Superior temporal gyrus (tissue), 1 donor: ENCODE data around the gene MOV10L1.
A peak's percentile ranks its signal among the peaks of the same experiment; 100 is the strongest.
"Not testable (repeated sequence)": the region's sequence is repeated elsewhere in the genome, so short reads cannot be mapped to it uniquely, and the experiment has no call there.

Experiments used
- DNase-seq: peaks from one replicate; pipeline ENCODE4 v3.0.0-alpha.2; 2016; ENCODE audit errors: extremely low spot score

MOV10L1 gene

DNA sequence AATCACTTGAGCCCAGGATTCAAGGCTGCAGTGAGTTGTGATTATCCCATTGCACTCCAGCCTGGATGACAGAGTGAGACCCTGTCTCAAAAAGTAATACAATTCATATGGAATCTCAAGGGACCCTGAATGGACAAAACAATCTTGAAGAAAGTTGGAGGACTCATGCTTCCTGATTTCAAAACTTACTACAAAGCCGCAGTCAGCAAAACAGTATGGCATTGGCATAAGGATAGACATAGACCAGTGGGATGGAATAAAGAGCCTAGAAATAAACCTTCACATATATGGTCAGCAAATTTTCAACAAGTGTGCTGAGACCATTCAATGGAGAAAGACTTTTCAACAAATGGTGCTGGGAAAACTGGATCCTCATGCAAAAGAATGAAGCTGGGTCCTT, 113.5 kb downstream of the MOV10L1 start:
- no peak for DNase-seq

- no peak for DNase-seq
These were observed 114.8 kb downstream of the MOV10L1 start for GRCh38 chr22:50204571-50204970.

- not testable (repeated sequence) for DNase-seq
These were observed 115.2 kb downstream of the MOV10L1 start for GRCh38 chr22:50204998-50205397.

DNA sequence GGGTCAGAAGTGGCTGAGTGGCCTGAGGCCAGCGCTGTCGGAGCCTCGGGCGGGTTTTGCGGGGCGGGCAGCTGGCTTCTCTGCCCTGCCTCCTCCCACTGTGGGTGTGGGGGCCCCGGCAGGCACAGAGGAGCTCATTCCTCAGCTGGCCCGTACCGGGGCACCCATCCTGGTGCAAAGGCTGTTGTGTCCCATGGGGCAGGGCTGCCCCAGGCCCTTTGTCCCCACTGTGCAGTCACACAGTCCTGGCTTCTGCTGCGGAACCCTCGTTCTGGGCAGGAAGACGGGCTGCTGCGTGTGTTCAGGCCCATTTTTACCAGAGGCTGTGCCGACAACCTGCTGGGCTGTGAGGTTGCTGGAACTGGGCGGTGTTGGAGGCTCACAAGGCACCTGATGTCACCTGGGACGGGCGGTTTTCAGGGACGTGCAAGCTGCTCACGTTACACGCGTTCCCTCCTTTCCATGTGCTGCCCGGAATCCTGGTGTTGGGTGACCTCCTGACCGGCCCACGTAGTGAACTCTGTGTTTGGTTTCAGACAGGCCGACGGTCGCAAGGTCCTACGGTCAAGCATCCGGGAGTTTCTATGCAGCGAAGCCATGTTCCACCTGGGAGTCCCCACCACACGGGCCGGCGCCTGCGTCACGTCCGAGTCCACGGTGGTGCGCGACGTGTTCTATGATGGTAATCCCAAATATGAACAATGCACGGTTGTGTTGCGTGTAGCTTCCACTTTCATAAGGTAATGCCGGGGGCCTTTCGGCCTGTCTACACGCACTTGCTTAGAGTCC, 116.2 kb downstream of the MOV10L1 start:
- DNase-seq = no peak

- DNase-seq = no peak
These were observed 116.8 kb downstream of the MOV10L1 start for GRCh38 chr22:50206599-50206998.

- DNase-seq = no peak
These were observed 117.8 kb downstream of the MOV10L1 start for GRCh38 chr22:50207383-50208140.

- no peak for DNase-seq
These were observed 118.7 kb downstream of the MOV10L1 start for GRCh38 chr22:50208430-50208938.

DNA sequence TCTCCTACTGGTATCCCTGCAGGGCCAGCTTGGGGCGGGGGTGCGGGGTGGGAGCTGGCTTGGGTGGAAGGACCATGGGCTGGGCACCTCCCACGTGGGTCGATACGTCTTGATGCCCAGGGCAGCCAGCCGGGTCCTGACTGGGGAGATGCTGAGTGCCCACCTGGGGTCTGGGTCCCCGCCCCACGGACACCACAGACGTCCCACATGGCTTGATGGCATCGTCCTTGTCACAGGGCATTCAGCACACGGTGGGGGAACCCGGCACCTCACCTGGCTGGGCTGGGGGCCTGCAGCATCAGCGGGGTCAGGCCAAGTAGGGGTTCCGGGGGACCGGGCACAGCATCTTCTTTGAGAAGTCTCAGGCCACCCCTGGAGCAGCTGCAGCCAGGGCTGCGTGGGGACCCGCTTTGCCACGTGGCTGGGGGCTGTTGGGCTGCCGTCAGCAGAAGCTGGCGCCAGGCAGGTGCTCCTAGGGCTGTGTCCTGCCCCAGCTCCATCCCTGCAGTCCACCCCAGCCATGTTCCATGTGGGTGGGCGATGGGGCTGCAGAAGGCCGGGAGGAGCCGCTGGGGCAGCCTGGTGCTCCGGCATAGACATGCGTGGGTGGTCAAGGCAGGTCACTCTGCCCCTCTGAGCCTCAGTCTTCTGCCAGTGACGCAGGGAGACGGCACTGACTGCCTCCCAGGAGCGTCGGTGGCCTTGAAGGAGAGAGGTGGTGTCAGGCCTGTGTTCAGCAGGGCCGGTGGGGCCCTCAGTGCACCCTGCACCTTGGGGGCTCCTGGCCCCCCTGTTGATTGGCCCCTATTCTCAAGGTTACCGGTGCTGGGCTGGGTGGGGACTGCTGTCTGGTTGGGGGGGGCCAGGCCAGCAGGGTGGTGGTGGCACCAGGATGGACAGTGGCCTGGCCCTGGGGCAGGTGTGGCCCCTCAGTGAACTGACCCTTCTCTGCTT, 119.4 kb downstream of the MOV10L1 start:
- no peak for DNase-seq

DNA sequence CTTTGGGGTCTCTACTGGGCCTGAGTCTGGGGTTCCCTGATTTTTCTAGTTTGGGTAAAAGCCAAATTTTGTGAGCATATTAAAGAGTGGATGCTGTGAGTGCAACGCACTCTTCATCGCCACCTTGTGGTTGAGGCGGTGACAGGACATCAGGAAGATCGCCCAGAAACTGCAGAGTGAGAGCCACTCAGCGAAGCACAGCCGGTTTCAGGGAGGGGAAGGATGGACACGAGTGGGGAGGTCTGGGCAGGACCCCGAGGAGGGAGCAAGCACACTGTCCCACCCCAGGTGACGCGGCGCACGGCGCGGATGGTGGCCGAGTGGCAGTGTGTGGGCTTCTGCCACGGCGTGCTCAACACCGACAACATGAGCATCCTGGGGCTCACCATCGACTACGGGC, 120.1 kb downstream of the MOV10L1 start:
- DNase-seq = peak; percentile 86

DNA sequence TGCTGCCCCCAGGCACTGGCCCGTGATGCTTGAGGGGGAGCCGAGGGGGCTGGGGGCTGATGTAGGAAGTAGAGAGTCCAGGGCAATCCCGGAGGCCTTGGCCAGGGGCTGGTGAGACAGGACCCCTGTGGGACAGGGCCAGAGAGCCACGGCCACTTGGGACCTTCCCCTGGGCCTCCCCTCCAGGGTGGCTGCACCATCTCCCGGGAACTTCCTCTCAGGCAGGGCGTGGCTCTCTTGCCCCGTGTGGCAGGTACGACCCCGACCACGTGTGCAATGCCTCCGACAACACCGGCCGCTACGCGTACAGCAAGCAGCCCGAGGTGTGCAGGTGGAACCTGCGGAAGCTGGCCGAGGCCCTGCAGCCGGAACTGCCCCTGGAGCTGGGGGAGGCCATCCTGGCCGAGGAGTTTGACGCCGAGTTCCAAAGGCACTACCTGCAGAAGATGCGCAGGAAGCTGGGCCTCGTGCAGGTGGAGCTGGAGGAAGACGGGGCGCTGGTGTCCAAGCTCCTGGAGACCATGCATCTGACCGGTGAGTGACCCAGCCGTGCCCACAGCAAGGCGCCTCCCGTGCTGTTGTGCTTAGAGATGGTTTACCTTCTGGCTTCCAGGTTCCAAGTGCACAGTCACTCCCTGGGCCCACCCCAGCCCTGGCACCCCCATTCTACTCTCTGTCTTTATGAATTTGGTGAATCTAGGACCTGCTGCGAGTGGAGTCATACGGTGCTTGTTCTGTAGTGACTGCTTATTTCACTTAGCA, 120.8 kb downstream of the MOV10L1 start:
- DNase-seq = no peak

DNA sequence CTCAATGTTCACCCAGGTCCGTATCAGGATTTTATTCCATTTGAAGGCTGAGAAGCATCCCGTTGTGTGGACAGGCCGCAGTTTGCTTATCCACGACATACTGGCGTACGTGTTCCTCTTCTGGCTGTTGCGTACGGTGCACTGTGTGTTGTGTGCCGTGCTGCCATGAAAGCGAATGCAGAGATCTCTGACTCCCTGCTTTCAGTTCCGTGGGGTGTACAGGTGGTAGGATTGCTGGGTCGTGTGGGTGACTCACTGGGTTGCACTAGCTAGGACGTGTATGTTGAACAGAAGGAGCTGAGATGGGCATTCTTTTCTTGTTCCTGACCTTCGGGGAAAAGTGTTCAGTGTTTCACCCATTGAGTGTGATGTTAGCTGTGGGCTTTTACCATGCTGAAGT, 121.3 kb downstream of the MOV10L1 start:
- DNase-seq = no peak
